ES-I3 (cell line): ENCODE data around the gene TAS2R10.

Experiments
- H3K36me3 ChIP-seq: 2 replicates; pipeline ENCODE4 v1.6.1; 2013; ENCODE audit warnings: mild to moderate bottlenecking, low read length, control low read depth, moderate library complexity; ENCODE audit not compliant: insufficient read depth
- H3K4me1 ChIP-seq: 2 replicates; pipeline ENCODE4 v1.6.1; 2013; ENCODE audit warnings: mild to moderate bottlenecking, control low read depth, low read length; ENCODE audit not compliant: insufficient read depth
- H3K9ac ChIP-seq: 2 replicates; pipeline ENCODE4 v1.6.1; 2013; ENCODE audit warnings: low read depth, mild to moderate bottlenecking, low read length, moderate library complexity
- H3K9me3 ChIP-seq: 2 replicates; pipeline ENCODE4 v1.6.1; 2013; ENCODE audit warnings: mild to moderate bottlenecking, low read length, moderate library complexity; ENCODE audit not compliant: control insufficient read depth, insufficient read depth

Gene TAS2R10, protein sequence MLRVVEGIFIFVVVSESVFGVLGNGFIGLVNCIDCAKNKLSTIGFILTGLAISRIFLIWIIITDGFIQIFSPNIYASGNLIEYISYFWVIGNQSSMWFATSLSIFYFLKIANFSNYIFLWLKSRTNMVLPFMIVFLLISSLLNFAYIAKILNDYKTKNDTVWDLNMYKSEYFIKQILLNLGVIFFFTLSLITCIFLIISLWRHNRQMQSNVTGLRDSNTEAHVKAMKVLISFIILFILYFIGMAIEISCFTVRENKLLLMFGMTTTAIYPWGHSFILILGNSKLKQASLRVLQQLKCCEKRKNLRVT

DNA sequence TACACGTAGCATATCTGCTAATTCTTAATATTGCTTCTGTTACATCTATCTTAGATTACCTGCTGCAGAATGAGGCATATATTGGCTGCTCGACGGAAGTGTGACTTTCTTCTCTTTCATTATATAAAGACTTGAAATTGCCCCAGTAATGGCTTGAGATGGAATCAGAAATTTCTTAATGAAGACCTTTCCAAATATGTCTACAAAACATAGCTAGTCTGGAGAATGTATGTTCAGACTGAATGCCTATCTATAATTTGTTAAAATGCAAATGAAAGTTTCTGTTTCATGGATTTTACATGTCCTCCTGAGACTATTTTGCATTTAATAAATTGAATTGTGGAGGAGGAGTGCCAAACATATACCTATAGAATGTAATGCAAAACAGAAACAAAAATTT lies at the start of gene TAS2R10:
TAS2R10 (minus strand) TSS at position 101 of the 400 bp plus-strand sequence; CDS start at position 12, 89 bp downstream.
- H3K36me3 ChIP-seq = no peaks in the 10 kb centered on the region
- H3K4me1 ChIP-seq = no peaks in the 10 kb centered on the region
- no peak within 1 kb of the TSS for H3K9ac ChIP-seq
- no peaks in the 10 kb centered on the region for H3K9me3 ChIP-seq

DNA sequence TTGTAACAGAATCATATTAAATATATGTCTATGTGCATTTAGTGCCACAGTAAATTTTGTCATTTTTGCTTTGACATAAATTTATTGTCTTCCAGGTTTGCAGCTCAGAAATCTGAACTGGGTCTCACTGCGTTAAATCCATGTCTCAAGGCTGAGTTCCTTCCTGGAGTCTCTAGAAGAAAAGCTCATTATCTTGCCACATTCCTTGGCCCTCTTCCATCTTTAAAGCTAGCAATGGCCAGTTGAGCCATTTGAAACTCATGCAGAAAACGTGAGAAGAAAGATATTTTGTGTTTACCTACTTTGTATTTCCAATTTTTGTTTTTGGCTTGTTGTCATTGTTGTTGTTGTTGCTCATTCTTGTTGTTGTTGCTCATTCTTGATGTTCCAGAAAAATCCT lies 47.2 kb upstream of the TAS2R10 start:
- Histone ChIP-seq H3K4me1 (no peaks in the 10 kb centered on the region), H3K9ac (no peak overlapping the region), H3K36me3 (no peaks in the 10 kb centered on the region; the same call in 1 of the 2 replicates), H3K9me3 (no peaks in the 10 kb centered on the region)

DNA sequence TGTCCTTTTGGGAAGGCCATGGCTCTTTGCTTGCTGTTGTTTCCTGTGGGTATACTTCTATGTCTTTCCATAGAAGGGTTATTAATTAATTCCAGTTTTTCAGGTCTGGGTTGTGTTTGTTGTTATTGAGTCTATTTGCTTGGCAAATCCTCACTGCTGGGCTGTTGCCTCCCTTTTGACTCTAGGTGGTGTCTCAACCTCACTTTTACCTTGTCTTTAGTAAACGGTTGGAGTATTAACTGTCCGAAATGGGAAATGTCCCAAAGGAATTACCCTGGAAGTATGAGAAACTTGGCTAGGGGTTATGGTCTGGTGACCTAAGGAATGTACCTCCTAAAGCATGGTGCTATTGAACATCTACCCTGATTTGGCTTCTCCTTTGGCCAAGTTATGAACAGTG lies 41.2 kb upstream of the TAS2R10 start:
- H3K9ac ChIP-seq = no peak overlapping the region
- H3K4me1 ChIP-seq = no peaks in the 10 kb centered on the region
- no peaks in the 10 kb centered on the region for H3K9me3 ChIP-seq
- H3K36me3 ChIP-seq = no peaks in the 10 kb centered on the region

DNA sequence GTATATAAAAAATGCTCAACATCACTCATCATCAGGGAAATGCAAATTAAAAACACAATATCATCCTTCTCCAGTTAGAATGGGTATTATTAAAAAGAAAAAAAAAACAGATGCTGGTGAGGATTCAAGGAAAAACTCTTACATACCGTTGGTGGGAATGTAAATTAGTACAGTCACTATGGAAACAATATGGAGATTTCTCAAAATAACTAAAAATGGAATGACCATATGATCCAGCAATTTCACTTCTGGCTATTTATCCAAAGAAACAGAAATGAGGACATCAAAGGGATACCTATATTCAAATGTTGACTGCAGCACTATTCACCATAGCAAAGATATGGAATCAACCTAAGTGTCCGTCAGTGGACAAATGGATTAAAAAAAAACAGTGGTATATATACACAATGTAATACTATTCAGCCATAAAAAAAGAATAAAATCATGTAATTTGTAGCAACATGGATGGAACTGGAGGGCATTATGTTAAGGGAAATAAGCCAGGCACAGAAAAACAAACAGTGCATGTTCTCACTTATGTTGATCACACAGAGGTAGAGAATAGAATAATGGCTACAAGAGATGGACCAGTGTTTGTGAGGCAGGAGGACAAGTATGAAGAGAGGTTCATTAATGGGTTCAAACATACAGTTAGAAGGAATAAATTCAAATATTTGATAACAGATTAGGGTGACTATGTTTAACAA lies 37.5 kb upstream of the TAS2R10 start:
- H3K9me3 ChIP-seq = no peaks in the 10 kb centered on the region
- H3K4me1 ChIP-seq = no peaks in the 10 kb centered on the region
- H3K9ac ChIP-seq = no peak overlapping the region
- H3K36me3 ChIP-seq = no peaks in the 10 kb centered on the region

DNA sequence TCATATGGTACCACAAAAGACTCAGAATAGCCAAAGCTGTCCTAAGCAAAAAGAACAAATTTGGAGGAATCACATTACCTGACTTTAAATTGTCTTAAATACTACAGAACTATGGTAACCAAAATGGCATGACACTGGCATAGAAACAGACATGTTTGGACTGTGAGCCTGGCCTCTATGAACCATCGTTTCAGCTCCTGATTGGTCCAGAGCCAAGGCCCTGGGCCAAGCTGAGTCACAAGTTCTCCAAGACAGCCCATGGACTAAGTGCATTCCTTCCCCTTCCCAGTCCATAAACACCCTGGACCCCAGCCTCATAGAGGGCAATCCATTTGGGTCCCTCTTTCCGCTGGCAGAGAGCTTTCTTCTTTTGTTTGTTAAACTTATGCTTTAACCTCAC lies 35.2 kb upstream of the TAS2R10 start:
- H3K9ac ChIP-seq = no peak overlapping the region
- peaks cover 2% of the 10 kb centered on the region; the same call in 1 of the 2 replicates for H3K9me3 ChIP-seq
- no peaks in the 10 kb centered on the region for H3K4me1 ChIP-seq
- no peaks in the 10 kb centered on the region for H3K36me3 ChIP-seq

DNA sequence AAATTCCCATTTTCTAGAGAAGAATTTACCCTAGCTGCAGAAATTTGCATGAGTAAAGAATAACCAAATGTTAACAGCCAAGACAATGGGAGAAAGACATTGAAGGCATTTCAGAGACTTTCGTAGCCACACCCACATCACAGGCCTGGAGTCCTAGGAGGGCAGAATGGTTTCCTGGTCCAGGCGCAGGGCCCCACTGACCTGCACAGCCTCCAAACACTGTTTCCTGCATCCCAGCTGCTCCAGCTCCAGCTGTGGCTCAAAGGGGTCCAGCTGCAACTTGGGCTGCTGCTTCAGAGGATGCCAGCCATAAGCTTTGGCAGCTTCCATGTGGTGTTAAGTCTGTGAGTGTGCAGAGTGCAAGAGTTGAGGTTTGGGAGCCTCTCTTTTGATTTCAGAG lies 29.6 kb upstream of the TAS2R10 start:
- Histone ChIP-seq H3K36me3 (no peaks in the 10 kb centered on the region), H3K4me1 (no peaks in the 10 kb centered on the region), H3K9me3 (peaks cover 14% of the 10 kb centered on the region)

DNA sequence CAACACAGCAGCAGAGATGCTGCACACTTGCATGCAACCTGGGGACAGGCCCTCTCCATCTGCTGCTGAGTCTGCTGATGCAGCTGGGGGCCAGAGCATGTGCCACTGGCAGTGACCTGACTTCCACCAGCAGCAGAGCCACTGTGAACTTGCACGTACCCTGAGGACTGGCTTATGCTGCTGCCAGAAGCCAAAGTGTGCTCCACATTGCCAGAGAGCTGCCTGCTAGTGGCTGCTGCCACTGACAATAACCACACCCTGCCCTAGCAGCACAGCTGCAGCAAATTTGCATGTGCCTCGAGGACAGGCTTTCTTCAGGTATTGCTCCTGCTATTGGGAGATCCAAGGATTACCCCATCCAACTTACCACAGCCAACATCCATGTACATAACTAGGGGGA lies 27.6 kb upstream of the TAS2R10 start:
- Histone ChIP-seq H3K4me1 (no peaks in the 10 kb centered on the region), H3K36me3 (no peaks in the 10 kb centered on the region), H3K9ac (no peak overlapping the region)

More for the DNA sequence above, 29.6 kb upstream of the TAS2R10 start:
- H3K9ac ChIP-seq = no peak overlapping the region

DNA sequence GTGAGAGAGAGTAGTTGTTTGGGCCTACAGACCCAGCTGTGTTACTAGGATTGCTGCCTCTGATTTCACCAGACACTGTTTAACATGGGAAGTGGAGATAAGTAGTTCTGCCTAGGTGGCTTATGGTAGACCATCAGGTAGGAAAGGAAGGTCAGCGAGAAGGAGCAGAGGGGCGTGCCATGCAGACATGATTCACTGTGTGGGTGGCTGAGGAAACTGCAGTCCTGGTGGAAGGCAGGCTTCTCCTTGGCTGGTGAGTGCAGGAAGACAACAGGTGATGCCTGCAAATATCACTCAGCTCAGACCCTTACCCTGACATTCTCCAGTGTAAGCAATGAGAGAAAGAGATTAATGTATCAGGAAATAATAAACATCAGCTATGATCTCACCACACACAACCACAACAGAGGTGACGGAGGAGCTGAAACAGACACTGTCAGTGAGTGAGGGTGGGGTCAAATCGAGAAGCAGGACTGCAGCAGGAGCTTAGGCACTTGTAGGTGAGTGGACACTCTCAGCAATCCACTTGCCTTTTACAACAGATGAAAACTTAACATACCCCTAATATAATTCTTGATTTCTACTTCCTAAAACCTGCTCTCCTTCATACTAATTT lies 25.2 kb upstream of the TAS2R10 start:
- H3K4me1 ChIP-seq = no peaks in the 10 kb centered on the region
- H3K36me3 ChIP-seq = no peaks in the 10 kb centered on the region
- H3K9me3 ChIP-seq = peaks cover 11% of the 10 kb centered on the region
- H3K9ac ChIP-seq = no peak overlapping the region

More for the DNA sequence above, 27.6 kb upstream of the TAS2R10 start:
- H3K9me3 ChIP-seq = peaks cover 14% of the 10 kb centered on the region

DNA sequence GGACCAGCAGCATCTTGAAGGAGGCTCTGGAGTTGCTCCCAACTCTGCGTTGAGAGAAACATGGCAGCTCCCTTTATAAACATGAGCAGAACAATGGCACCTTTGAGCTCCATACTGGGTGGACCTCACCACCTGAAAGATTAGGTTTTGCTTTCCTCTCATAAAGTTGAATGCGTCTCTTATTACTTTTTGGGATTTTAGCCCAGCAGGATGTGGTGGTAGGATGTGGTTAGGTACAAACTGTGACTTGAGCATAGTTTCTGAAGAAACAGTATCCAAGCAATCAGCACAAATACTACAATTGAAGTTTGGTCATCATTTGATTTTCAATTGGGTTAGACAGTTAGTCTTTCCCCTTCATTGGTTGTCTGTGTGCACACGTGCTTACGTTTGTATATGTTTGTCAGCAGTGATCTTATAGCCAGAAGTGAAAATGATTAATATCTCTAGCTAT lies 23.3 kb upstream of the TAS2R10 start, which contains the start of gene PRR4:
PRR4 (minus strand) TSS at position 51 of the 454 bp plus-strand sequence; CDS start at position 13, 38 bp downstream.
- Histone ChIP-seq H3K36me3 (no peaks in the 10 kb centered on the region), H3K9ac (no peak within 1 kb of the TSS), H3K9me3 (no peaks in the 10 kb centered on the region), H3K4me1 (0 out of 2 replicates have a peak, but pooled peaks cover under 1% of the 10 kb centered on the region)

DNA sequence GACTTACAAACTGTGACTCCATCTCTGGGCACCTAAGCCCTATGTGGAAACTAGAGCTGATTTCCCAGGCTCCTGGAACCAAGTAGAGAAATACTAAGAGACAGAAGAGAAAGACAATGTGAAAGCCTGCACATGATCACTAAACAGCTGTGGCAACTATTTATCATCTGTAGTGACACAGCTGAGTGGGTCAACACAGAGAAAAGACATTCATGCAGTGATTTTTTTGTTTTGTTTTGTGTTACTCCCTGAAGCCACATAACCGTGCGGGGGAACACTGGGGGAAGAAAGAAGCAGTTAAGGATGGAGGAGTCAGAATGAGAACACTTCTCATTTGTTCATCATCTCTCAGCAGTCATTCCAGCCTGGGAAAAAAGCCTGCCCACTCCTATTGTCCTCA lies 21.6 kb upstream of the TAS2R10 start:
- Histone ChIP-seq H3K9me3 (no peaks in the 10 kb centered on the region), H3K9ac (no peak overlapping the region), H3K36me3 (no peaks in the 10 kb centered on the region), H3K4me1 (0 out of 2 replicates have a peak, but pooled peaks cover 4% of the 10 kb centered on the region)

DNA sequence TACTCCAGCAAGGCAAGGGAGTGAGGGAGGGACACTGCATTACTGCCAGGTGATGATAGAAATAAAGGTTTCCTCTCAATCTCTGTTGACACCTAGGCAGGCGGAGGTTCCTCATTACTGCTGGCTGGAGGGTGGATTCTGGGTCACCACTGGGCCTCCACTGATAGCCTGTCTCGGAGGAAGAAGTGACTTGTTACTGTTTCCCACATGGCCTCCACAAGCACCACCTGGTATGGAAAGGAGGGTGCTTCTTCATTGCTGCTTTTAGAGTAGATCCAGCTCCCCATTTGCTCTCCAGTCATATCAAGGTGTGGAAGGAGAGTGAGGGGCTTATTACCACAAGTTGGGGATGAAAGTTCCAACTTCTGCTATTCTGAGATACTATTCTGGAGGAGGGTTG lies 16.7 kb upstream of the TAS2R10 start:
- Histone ChIP-seq H3K9me3 (no peaks in the 10 kb centered on the region), H3K9ac (no peak overlapping the region), H3K4me1 (0 out of 2 replicates have a peak, but pooled peaks cover 4% of the 10 kb centered on the region), H3K36me3 (no peaks in the 10 kb centered on the region)

DNA sequence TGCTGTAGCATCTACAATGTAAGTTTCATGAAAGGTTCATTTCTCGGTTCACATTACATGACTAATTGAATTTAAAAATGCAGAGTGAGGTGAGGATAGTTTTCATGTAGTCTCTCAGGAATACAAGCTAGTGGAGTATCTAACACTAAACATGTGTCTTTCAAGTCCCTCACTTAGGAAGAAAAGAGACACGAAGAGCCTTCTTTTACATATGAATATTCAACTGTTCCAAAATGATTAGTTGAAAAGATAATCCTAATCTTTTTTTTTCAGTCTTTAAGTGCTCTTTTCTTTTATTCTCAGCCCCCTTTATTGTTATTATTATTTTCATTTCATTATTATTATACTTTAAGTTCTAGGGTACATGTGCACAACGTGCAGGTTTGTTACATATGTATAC lies 12.3 kb upstream of the TAS2R10 start:
- Histone ChIP-seq H3K4me1 (no peaks in the 10 kb centered on the region), H3K36me3 (no peaks in the 10 kb centered on the region), H3K9ac (no peak overlapping the region), H3K9me3 (no peaks in the 10 kb centered on the region)

DNA sequence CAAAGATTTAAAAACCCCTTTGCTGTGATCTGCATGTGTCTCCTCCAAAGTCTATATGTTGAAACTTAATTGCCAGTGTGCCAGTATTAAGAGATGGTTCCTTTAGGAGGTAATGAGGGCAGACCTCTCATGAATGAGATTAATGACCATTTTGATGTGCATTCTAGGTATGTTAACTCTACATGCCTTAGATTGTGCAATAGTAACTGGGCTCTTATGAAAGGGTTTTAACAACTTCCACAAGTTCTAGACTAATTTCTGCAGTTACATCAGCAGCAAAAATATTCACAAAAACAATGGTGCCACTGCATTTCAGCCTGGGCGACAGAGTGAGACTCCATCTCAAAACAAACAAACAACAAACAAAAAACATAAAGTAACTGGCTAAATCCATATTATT lies 3.8 kb upstream of the TAS2R10 start:
- no peak overlapping the region for H3K9ac ChIP-seq
- no peaks in the 10 kb centered on the region for H3K4me1 ChIP-seq
- H3K36me3 ChIP-seq = no peaks in the 10 kb centered on the region
- no peaks in the 10 kb centered on the region for H3K9me3 ChIP-seq

DNA sequence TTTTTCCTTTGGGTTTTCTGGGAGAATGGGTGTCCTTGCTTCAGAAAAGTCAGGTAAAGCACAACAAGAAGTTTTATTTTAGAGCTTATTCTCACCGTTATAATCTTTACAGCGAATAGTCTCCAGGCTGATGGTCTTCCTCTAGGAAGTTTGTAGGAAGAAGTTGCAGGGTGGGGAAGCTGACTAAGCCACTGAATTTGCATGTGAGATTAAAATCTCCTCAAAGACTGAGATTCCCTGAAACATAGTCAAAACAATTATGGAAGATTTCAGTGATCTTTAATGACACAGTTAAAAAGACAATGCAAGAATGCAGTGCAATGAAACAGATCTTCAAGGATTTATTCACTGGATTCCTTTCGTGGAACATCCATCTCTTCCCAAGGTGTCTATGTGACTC lies 1.2 kb downstream of the TAS2R10 start:
- Histone ChIP-seq H3K36me3 (no peaks in the 10 kb centered on the region), H3K4me1 (no peaks in the 10 kb centered on the region), H3K9ac (no peak overlapping the region), H3K9me3 (no peaks in the 10 kb centered on the region)
